HepG2 (cell line): ENCODE data around the gene IGF2. TPM values are rescaled to one million over a fixed set of nuclear protein-coding genes. Genes with fewer than 3 reads are reported as not detected.

ENCODE experiments used
- ARID5B ChIP-seq: IDR thresholded peaks from 2 replicates; pipeline ENCODE4 v1.4.0; 2020; ENCODE audit warnings: mild to moderate bottlenecking, missing genetic modification reagents
- ASH2L ChIP-seq: fragments of 300-600, 200-600 bp; sonication (generic); IDR thresholded peaks from 2 replicates; pipeline ENCODE4 v1.7.0; 2017; ENCODE audit warnings: low read depth, mild to moderate bottlenecking, moderate library complexity, mixed read lengths, low read length; ENCODE audit not compliant: insufficient read length
- ATF7-NPFF ChIP-seq: sonication (generic); formaldehyde crosslinking; IDR thresholded peaks from 2 replicates; pipeline ENCODE4 v1.8.1; 2023; ENCODE audit warnings: mild to moderate bottlenecking, low read depth, missing genetic modification reagents, moderate library complexity
- ELF4 ChIP-seq: sonication (generic); formaldehyde crosslinking; IDR thresholded peaks from 2 replicates; pipeline ENCODE4 v1.5.0; 2020; ENCODE audit warnings: missing genetic modification reagents, mild to moderate bottlenecking, moderate library complexity, borderline replicate concordance
- KDM6A ChIP-seq: IDR thresholded peaks from 2 replicates; pipeline ENCODE4 v1.6.1; 2016; ENCODE audit warnings: low read depth
- MED1 ChIP-seq: sonication (generic); formaldehyde crosslinking; IDR thresholded peaks from 2 replicates; pipeline ENCODE4 v1.4.0; 2020; ENCODE audit warnings: missing genetic modification reagents
- NONO ChIP-seq, 2 experiments: fragments of 450-650 bp in 1 of 2; sonication (generic) in 1 of 2; formaldehyde crosslinking in 1 of 2; IDR thresholded peaks in 1 of 2; conservative IDR thresholded peaks in 1 of 2; 2 replicates each; pipeline versions ENCODE4 v1.6.1 to v1.8.0; 2017 to 2022; ENCODE audit warnings: mild to moderate bottlenecking in 1 of 2, missing genetic modification reagents in 1 of 2, moderate library complexity in 1 of 2
- NR2F2 ChIP-seq: IDR thresholded peaks from 2 replicates; pipeline ENCODE4 v1.6.1; 2012; ENCODE audit warnings: low read depth, inconsistent platforms, borderline replicate concordance
- PBX2 ChIP-seq: IDR thresholded peaks from 2 replicates; pipeline ENCODE4 v1.6.1; 2016; ENCODE audit warnings: control low read depth
- PHB2 ChIP-seq: fragments of 450-650 bp; IDR thresholded peaks from 2 replicates; pipeline ENCODE4 v1.6.1; 2018; ENCODE audit not compliant: partially characterized antibody
- POGZ ChIP-seq: sonication (generic); formaldehyde crosslinking; IDR thresholded peaks from 2 replicates; pipeline ENCODE4 v1.4.0; 2020; ENCODE audit warnings: mild to moderate bottlenecking, missing genetic modification reagents
- RERE ChIP-seq: IDR thresholded peaks from 2 replicates; pipeline ENCODE4 v1.6.1; 2016; ENCODE audit warnings: low read depth, missing genetic modification reagents, missing compliant biosample characterization
- SAP130 ChIP-seq: IDR thresholded peaks from 2 replicates; pipeline ENCODE4 v1.6.1; 2016; ENCODE audit warnings: low read depth
- SATB2 ChIP-seq: sonication (generic); formaldehyde crosslinking; IDR thresholded peaks from 2 replicates; pipeline ENCODE4 v1.5.0; 2020; ENCODE audit warnings: missing genetic modification reagents
- ZBTB14 ChIP-seq: sonication (generic); formaldehyde crosslinking; IDR thresholded peaks from 2 replicates; pipeline ENCODE4 v1.4.0; 2020; ENCODE audit warnings: missing genetic modification reagents
- ZNF256 ChIP-seq: sonication (generic); formaldehyde crosslinking; conservative IDR thresholded peaks from 2 replicates; pipeline ENCODE4 v1.4.0; 2020; ENCODE audit warnings: missing genetic modification reagents
- ZNF296 ChIP-seq: sonication (generic); formaldehyde crosslinking; conservative IDR thresholded peaks from 2 replicates; pipeline ENCODE4 v1.5.0; 2020; ENCODE audit warnings: mild to moderate bottlenecking, missing genetic modification reagents
- ZSCAN21 ChIP-seq: sonication (generic); formaldehyde crosslinking; IDR thresholded peaks from 2 replicates; pipeline ENCODE4 v1.8.0; 2022; ENCODE audit warnings: mild to moderate bottlenecking, missing genetic modification reagents, moderate library complexity, borderline replicate concordance
- polyA plus RNA-seq, 8 experiments: library from polyadenylated mRNA; depleted of rRNA in 3 of 8; stranded (reverse) in 7 of 8; unstranded in 1 of 8; fragments of >200 nt; fragmentation: Illumina TruSeq in 4 of 8; extraction: Trizol in 4 of 8; gene quantifications; 2 replicates each; pipeline versions ENCODE4 v1.2.1 to v1.2.3, GENCODE V29; 2011 to 2016; ENCODE audit warnings: low read depth in 4 of 8, missing spikeins in 1 of 8, mixed read lengths in 1 of 8; ENCODE audit not compliant: insufficient read depth in 1 of 8
- total RNA-seq, 5 experiments: library from RNA; depleted of rRNA; stranded (reverse); fragments of >200 nt; fragmentation: Illumina TruSeq; extraction: Trizol; gene quantifications; 2 replicates each; pipeline ENCODE4 v1.2.3, GENCODE V29; 2016; ENCODE audit warnings: low read depth in 1 of 5

The IGF2 gene
- total and polyA plus RNA-seq, 2 of the 13 experiments (the other 11 are each of a cell fraction or from before 2014, with no cell fraction given): 79.1 to 254 TPM

- TF ChIP-seq NR2F2: peak; percentile 26; the same call in 1 of the 2 replicates
- TF ChIP-seq PBX2 (CRISPR knock-in tag): no peak
- no peak for TF ChIP-seq ZSCAN21
- peak; percentile 67 for TF ChIP-seq ARID5B
- no peak for TF ChIP-seq SATB2 (CRISPR knock-in tag)
- TF ChIP-seq POGZ (CRISPR knock-in tag): peak; percentile 56; the same call in 1 of the 2 replicates
- TF ChIP-seq ATF7-NPFF: no peak
- TF ChIP-seq ZBTB14 (CRISPR knock-in tag): no peak
- TF ChIP-seq RERE (CRISPR knock-in tag): no peak
- TF ChIP-seq PHB2: no peak
- peak; percentile 83 for TF ChIP-seq KDM6A (CRISPR knock-in tag)
- no peak for TF ChIP-seq NONO (IDR thresholded peaks at IDR 0.05)
- no peak for TF ChIP-seq NONO (CRISPR knock-in tag; conservative IDR thresholded peaks at IDR 0.05)
- TF ChIP-seq ZNF256: no peak
- 0 out of 2 replicates have a peak, but pooled peaks have one; percentile 17 for TF ChIP-seq ELF4
- no peak for TF ChIP-seq ZNF296 (CRISPR knock-in tag)
- no peak for TF ChIP-seq ASH2L
- peak; percentile 83 for TF ChIP-seq MED1 (CRISPR knock-in tag)
- peak; percentile 62 for TF ChIP-seq SAP130 (CRISPR knock-in tag)
Measured at GRCh38 chr11:2102132-2102882, 36.9 kb downstream of the IGF2 start (continued).
